GM18861 (cell line): Measurements from ENCODE around the gene OR6B2.

Experiments
- ATAC-seq: cut with Tn5 transposase; IDR thresholded peaks from one replicate; pipeline ENCODE4 v1.9.1; 2021; ENCODE audit not compliant: unreplicated experiment

OR6B2 gene

GRCh38 chr2:240042740-240043139 lies 12.5 kb upstream of the OR6B2 start:
- no peak for ATAC-seq

DNA sequence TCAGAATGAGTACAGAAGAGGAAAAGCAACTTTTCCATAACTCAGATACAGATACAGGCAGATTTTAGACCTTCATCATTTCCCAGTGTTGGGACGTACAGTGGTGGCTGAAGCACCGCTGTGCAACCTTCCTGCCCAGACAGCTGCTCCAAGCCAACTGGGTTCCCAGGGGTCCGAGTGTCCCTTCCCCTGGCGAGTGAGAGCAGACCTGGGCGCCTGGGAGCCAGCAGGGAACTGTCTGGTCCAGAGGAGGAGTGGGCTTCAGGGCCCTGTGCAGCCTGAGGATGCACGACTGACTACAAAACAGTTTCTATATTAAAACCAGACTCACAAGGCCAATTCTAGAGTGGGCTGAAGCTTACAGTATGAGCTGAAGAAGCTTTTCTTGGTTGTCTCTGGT lies 11.1 kb upstream of the OR6B2 start:
- no peak for ATAC-seq

DNA sequence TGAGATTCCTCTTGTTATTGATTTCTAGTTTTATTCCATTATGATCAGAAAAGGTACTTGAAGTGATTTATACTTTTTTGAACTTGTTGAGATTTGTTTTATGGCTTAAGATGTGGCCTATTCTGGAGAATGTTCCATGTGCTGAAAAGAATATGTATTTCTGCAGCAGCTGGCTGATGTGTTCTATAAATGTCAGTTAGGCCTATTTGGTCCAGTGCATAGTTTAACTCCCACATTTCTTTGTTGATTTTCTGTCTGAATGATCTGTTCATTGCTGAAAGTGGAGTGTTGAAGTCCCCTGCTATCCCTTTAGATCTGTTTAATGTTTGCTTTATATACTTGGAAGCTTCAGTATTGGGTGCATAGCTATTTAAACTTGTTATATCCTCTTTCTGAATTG lies 7.1 kb upstream of the OR6B2 start:
- ATAC-seq: no peak

GRCh38 chr2:240033330-240033678 lies 3.1 kb upstream of the OR6B2 start:
- no peak for ATAC-seq

DNA sequence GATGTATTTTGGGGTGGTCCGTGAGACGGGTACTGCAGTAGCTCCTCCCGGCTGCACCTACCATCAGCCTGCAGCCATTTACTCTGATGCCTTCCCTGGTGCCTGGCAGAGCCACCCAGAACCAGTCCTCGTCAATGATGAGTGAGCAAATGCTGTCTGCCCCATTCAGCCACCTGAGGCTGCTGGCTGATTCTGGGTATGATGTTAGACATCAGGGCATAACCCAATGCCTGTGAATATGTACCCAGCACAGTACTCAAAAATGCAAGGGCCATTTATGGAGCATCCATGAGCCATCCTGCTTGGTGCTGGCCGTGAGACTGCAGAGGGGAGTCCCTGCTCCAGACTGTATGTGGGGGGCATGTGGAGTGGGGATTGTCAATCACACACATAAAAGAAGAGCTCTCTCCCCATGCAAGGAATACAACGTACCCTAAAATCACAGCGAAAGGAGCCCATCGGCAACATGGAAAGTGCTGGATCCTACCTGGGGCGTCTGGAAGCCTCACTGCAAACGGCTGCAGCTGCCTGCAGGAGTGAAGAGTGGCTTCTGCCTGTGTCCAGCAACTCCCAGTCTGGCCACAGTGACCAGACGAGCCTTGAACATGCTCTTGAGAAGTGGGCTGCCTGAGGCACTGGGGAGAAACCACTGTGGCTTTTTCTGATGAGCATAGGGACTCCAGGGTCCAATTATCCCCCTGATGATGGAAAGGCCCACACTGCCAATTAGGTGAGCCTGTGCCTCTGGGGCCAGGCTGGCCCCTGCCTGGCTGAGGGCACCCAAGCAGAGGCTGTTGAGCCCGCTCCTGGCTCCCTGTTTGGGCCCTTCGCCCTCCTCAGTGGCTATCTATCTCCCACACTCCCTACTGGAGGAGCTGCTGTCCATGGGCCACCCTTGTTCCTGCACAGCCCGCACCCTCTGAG lies 2.4 kb upstream of the OR6B2 start:
- ATAC-seq: no peak

- peak; percentile 10 for ATAC-seq
Measured at GRCh38 chr2:240024766-240025165, 5.5 kb downstream of the OR6B2 start.

DNA sequence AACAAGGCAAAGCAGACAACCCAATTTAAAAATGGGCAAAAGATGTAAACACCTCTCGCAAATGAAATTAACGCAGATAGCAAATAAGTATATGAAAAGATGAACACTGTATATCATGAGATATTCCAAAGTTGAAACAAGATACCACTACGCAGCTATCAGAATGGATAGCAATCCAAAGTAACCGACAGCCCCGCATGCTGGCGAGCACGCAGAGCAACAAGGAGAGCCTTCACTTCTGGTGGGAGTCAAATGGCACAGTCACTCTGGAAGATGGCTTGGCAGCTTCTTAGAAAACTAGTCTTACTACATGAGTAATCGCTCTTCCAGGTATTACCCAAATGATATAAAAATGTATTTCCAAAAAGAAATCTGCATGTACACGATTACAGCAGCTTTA lies 6.4 kb downstream of the OR6B2 start:
- no peak for ATAC-seq

- ATAC-seq: no peak
Measured at GRCh38 chr2:240021488-240022104, 8.6 kb downstream of the OR6B2 start.

GRCh38 chr2:240018071-240018750 lies 12.0 kb downstream of the OR6B2 start:
- ATAC-seq: no peak

- ATAC-seq: no peak
Measured at GRCh38 chr2:240014327-240014726, 15.9 kb downstream of the OR6B2 start.

- ATAC-seq: no peak
Measured at GRCh38 chr2:240013343-240013742, 16.9 kb downstream of the OR6B2 start.

- no peak for ATAC-seq
Measured at GRCh38 chr2:240002983-240003382, 27.2 kb downstream of the OR6B2 start.

DNA sequence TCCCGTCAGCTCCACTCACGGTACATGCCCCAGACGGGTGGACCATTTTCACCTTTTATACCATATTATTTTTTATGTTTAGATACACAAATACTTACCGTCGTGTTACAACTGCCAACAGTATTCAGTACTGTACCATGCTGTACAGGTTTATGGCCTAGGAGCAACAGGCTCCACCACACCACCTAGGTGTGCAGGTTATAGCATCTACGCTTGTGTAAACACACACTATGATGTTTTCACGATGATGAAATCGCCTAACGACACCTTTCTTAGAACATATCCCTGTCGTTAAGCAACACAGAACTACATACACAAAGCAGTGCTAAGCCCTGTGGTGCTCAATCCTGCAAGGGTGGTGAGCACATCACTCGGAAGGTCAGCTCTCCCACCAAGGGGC lies 29.6 kb downstream of the OR6B2 start:
- ATAC-seq: no peak

- no peak for ATAC-seq
Measured at GRCh38 chr2:239997686-239998409, 32.4 kb downstream of the OR6B2 start.

DNA sequence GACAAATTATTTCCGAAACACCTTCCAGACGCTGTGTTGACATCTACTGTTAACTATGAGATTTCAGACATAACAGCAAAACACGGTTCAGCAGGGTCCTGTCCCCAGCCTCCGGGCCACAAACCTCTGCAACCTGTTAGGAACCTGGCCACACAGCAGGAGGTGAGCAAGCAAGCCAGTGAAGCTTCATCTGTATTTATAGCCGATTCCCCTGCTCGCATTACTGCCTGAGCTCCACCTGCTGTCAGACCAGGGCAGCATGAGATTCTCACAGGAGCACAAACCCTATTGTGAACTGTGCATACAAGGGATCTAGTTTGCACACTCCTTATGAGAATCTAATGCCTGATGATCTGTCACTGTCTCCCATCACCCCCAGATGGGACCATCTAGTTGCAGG lies 36.1 kb downstream of the OR6B2 start:
- ATAC-seq: no peak

- no peak for ATAC-seq
Measured at GRCh38 chr2:239993291-239993690, 36.9 kb downstream of the OR6B2 start.

DNA sequence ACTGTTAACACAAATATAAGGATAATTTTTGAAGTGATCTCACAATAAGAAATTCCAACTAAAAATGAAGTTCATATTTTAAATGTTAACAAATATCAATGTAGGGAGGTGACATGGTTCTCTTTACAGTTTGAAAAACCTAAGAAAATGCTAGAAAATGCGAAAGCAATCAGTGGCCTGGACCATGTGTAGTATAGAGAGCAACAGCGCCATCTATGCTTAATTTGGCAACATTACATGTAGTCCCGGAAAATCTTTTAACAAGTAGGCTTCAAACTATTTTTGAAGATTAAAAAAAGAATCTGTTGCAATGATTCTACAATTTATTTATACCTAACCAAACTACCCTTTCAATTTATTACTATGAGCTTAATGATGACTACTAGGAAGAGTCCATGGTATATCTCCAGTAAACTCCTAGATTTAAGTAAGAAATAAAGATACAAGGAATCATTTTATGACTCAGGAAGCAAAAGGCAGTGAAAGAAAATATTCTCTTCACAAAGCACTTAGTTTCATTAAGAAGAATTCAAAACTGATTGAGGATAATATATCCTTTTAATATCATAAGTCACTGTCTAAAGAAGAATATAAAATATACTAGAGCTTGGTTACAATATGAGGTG lies 38.4 kb downstream of the OR6B2 start:
- no peak for ATAC-seq

GRCh38 chr2:239990966-239991365 lies 39.3 kb downstream of the OR6B2 start:
- no peak for ATAC-seq

GRCh38 chr2:239985356-239985755 lies 44.9 kb downstream of the OR6B2 start:
- ATAC-seq: no peak

- no peak for ATAC-seq
Measured at GRCh38 chr2:239984421-239985194, 45.6 kb downstream of the OR6B2 start.
